Transverse colon (tissue), 4 donors: ENCODE results near the gene FER1L5.

Source experiments
- CTCF ChIP-seq, 5 experiments: fragments of 200-600 bp in 3 of 5; fragments of 450-650 bp in 2 of 5; sonication (generic) in 3 of 5; IDR thresholded peaks; 1 replicate in 2 of 5; 2 replicates in 3 of 5; pipeline ENCODE4 v1.5.1; 2016 to 2017; ENCODE audit warnings: antibody characterized with exemption in 5 of 5, inconsistent platforms in 3 of 5, mild to moderate bottlenecking in 2 of 5, moderate library complexity in 1 of 5
- EP300 ChIP-seq: sonication (generic); formaldehyde crosslinking; IDR thresholded peaks from one replicate; pipeline ENCODE4 v1.6.1; 2017; ENCODE audit warnings: antibody characterized with exemption, low read depth
- POLR2AphosphoS5 ChIP-seq, 3 donors: sonication (generic); formaldehyde crosslinking; IDR thresholded peaks; one replicate each; pipeline ENCODE4 v1.6.1; 2016; ENCODE audit warnings: antibody characterized with exemption in 3 of 3

GRCh38 chr2:96726131-96726530, 83.6 kb downstream of the FER1L5 start:
- TF ChIP-seq EP300 (no peak), CTCF (IDR thresholded peaks at IDR 0.05) (no peak), POLR2AphosphoS5 (IDR thresholded peaks at IDR 0.05) (no peak)
